ENCODE data around the gene TBXAS1. TPM values are rescaled to one million over a fixed set of nuclear protein-coding genes. Genes with fewer than 3 reads are reported as not detected.

The TBXAS1 gene
- total RNA-seq, 4 donors from 2014 or later, result 9.8 to 31.3 (median 13.5) TPM

GRCh38 chr7:139940866-139941265 lies 111.8 kb downstream of the TBXAS1 start:
- H3K36me3 ChIP-seq, result no peaks in the 10 kb centered on the region

GRCh38 chr7:139941421-139941820 lies 112.4 kb downstream of the TBXAS1 start:
- TF ChIP-seq POLR2AphosphoS5 (IDR thresholded peaks at IDR 0.05), result no peak
- TF ChIP-seq POLR2A (IDR thresholded peaks at IDR 0.05; ENCODE audit: low read depth), result no peak
- no peak for TF ChIP-seq CTCF (IDR thresholded peaks at IDR 0.05)
- no peak for TF ChIP-seq EP300 (IDR thresholded peaks at IDR 0.05)
- no peak for DNase-seq (ENCODE audit: extremely low spot score)
- Histone ChIP-seq H3K4me3 (no peak overlapping the region), H3K9me3 (peaks cover 0 to 13% (median 7%) of the 10 kb centered on the region in 4 donors), H3K27me3 (no peaks in the 10 kb centered on the region), H3K27ac (replicated peaks in 1 of 4) (no peak overlapping the region), H3K36me3 (no peaks in the 10 kb centered on the region), H3K4me1 (peaks cover 0 to 13% (median 7%) of the 10 kb centered on the region in 4 donors)
- WGBS, result 88% methylated on average over 3 of the region's 3 CpGs
- intact Hi-C loops (cut with DNase I), result no loop called here

More at GRCh38 chr7:139940866-139941265, 111.8 kb downstream of the TBXAS1 start:
- Histone ChIP-seq H3K9me3 (peaks cover 0 to 9% (median 6%) of the 10 kb centered on the region in 4 donors), H3K27ac (replicated peaks in 1 of 4) (no peak overlapping the region), H3K27me3 (no peaks in the 10 kb centered on the region), H3K4me3 (no peak overlapping the region), H3K4me1 (peaks cover 0 to 13% (median 7%) of the 10 kb centered on the region in 4 donors)
- intact Hi-C loops (cut with DNase I), result no loop called here
- WGBS, result 81% methylated on average over 2 of the region's 2 CpGs
- no peak for TF ChIP-seq EP300 (IDR thresholded peaks at IDR 0.05)
- TF ChIP-seq POLR2AphosphoS5 (IDR thresholded peaks at IDR 0.05), result no peak
- no peak for TF ChIP-seq POLR2A (IDR thresholded peaks at IDR 0.05; ENCODE audit: low read depth)
- no peak for TF ChIP-seq CTCF (IDR thresholded peaks at IDR 0.05)
- DNase-seq (ENCODE audit: extremely low spot score), result no peak

GRCh38 chr7:139941866-139942265 lies 112.8 kb downstream of the TBXAS1 start:
- Histone ChIP-seq H3K4me1 (peaks cover 0 to 8% (median 5%) of the 10 kb centered on the region in 4 donors), H3K36me3 (no peaks in the 10 kb centered on the region), H3K27me3 (no peaks in the 10 kb centered on the region), H3K9me3 (peaks cover 0 to 14% (median 10%) of the 10 kb centered on the region in 4 donors), H3K27ac (replicated peaks in 1 of 4) (no peak overlapping the region), H3K4me3 (no peak overlapping the region)
- 87% methylated on average over 2 of the region's 2 CpGs for whole genome bisulfite sequencing
- TF ChIP-seq POLR2AphosphoS5 (IDR thresholded peaks at IDR 0.05), result no peak
- no peak for TF ChIP-seq POLR2A (IDR thresholded peaks at IDR 0.05; ENCODE audit: low read depth)
- TF ChIP-seq EP300 (IDR thresholded peaks at IDR 0.05), result no peak
- no peak for TF ChIP-seq CTCF (IDR thresholded peaks at IDR 0.05)
- no peak for DNase-seq (ENCODE audit: extremely low spot score)
- intact Hi-C loops (cut with DNase I), result no loop called here

- no peak overlapping the region for H3K27ac ChIP-seq (replicated peaks in 1 of 4)
- intact Hi-C loops (cut with DNase I), result no loop called here
- no peak overlapping the region for H3K4me3 ChIP-seq
- no peaks in the 10 kb centered on the region for H3K36me3 ChIP-seq
- peaks cover 0 to 18% (median 12%) of the 10 kb centered on the region in 4 donors for H3K9me3 ChIP-seq
- no peaks in the 10 kb centered on the region for H3K27me3 ChIP-seq
- no peak for DNase-seq (ENCODE audit: extremely low spot score)
- TF ChIP-seq POLR2AphosphoS5 (IDR thresholded peaks at IDR 0.05) (no peak), EP300 (IDR thresholded peaks at IDR 0.05) (no peak), CTCF (IDR thresholded peaks at IDR 0.05) (no peak), POLR2A (IDR thresholded peaks at IDR 0.05; ENCODE audit: low read depth) (no peak)
- peaks cover 0 to under 1% (median 0%) of the 10 kb centered on the region in 4 donors for H3K4me1 ChIP-seq
- WGBS, result 74% methylated on average over 6 of the region's 6 CpGs
Observed at GRCh38 chr7:139942636-139943035, 113.6 kb downstream of the TBXAS1 start.

GRCh38 chr7:139943401-139943800 lies 114.3 kb downstream of the TBXAS1 start:
- Histone ChIP-seq H3K4me3 (no peak overlapping the region), H3K4me1 (no peaks in the 10 kb centered on the region), H3K9me3 (peaks cover 0 to 20% (median 12%) of the 10 kb centered on the region in 4 donors), H3K27ac (replicated peaks in 1 of 4) (no peak overlapping the region), H3K36me3 (no peaks in the 10 kb centered on the region), H3K27me3 (no peaks in the 10 kb centered on the region)
- TF ChIP-seq POLR2A (IDR thresholded peaks at IDR 0.05; ENCODE audit: low read depth) (no peak), CTCF (IDR thresholded peaks at IDR 0.05) (no peak), POLR2AphosphoS5 (IDR thresholded peaks at IDR 0.05) (no peak), EP300 (IDR thresholded peaks at IDR 0.05) (no peak)
- no peak for DNase-seq (ENCODE audit: extremely low spot score)
- WGBS, result 89% methylated on average over 4 of the region's 4 CpGs
- intact Hi-C loops (cut with DNase I), result no loop called here

All from esophagus muscularis mucosa (tissue), 4 donors.